PFSK-1 (cell line): ENCODE results near the gene GALNT1.

ENCODE experiments used
- FOXP2 ChIP-seq: optimal IDR thresholded peaks from 2 replicates; pipeline ENCODE3; 2011; ENCODE audit warnings: borderline replicate concordance, control low read depth, inconsistent platforms; ENCODE audit not compliant: insufficient read depth; ENCODE audit errors: extremely low read length, extremely low read depth
- POLR2AphosphoS5 ChIP-seq: IDR thresholded peaks from 2 replicates; pipeline ENCODE4 v1.6.1; 2012; ENCODE audit warnings: low read depth, mild to moderate bottlenecking, control low read depth, low read length, moderate library complexity
- REST ChIP-seq, 2 experiments: IDR thresholded peaks; 2 replicates each; pipeline versions ENCODE4 v1.6.1 to v1.8.0; 2011 to 2012; ENCODE audit warnings: low read depth in 2 of 2, low read length in 2 of 2, control low read depth in 1 of 2, inconsistent platforms in 1 of 2, mild to moderate bottlenecking in 1 of 2, moderate library complexity in 1 of 2; ENCODE audit not compliant: insufficient read depth in 1 of 2
- SIN3A ChIP-seq: IDR thresholded peaks from 2 replicates; pipeline ENCODE4 v1.6.1; 2012; ENCODE audit warnings: mild to moderate bottlenecking, low read length, moderate library complexity, borderline replicate concordance; ENCODE audit not compliant: insufficient read depth
- TAF1 ChIP-seq: IDR thresholded peaks from 2 replicates; pipeline ENCODE4 v1.6.1; 2012; ENCODE audit warnings: low read length, control low read depth, borderline replicate concordance; ENCODE audit not compliant: insufficient read depth

DNA sequence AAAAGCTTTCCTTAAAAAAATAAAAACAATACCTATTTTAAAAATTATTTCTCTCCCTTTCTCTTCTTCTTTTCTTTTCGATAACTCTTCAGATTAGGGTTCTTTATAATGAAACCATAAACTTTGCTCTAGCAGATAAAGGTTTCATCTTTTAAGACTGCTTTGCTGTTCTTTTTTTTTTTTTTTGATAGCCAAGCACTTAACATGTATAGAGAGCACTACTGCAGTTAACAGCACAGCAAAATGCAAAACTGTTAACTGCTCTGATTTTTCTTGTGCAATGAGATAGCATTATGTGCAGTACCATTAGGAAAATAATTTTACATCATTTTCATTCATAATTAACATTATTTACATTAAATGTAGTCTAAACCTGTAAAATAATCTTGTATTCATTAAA is 36.3 kb downstream of the GALNT1 start:
- TF ChIP-seq SIN3A = no peak
- no peak for TF ChIP-seq POLR2AphosphoS5
- TF ChIP-seq TAF1 = no peak
- TF ChIP-seq REST (IDR thresholded peaks at IDR 0.05; ENCODE audit: insufficient read depth in 1 of 2, low read depth in 2 of 2, low read length in 2 of 2) = no peak
- TF ChIP-seq FOXP2 = no peak
